Activated T-helper 2 cell treated with anti-CD3 and anti-CD28 coated beads, Interferon-gamma antibody, Interleukin-2, Interleukin-4, amounts not matched to agents 10 μg/mL and 5 μg/mL and 100 μg/mL, durations not matched to agents 14 hours and 24 hours and 36 hours (primary cell): ENCODE results near the gene PATZ1. TPM values are rescaled to one million over a fixed set of nuclear protein-coding genes. Genes with fewer than 3 reads are reported as not detected.
A peak's percentile ranks its signal among the peaks of the same experiment; 100 is the strongest.
"Not testable (repeated sequence)": the region's sequence is repeated elsewhere in the genome, so short reads cannot be mapped to it uniquely, and the experiment has no call there.

ENCODE experiments used
- DNase-seq: peaks from one replicate; pipeline ENCODE4 v3.0.0; 2021; ENCODE audit warnings: low spot score
- H3K27ac Mint-ChIP-seq: one replicate; pipeline ENCODE4 v1.8.0; 2021; ENCODE audit warnings: mixed read lengths
- H3K27me3 Mint-ChIP-seq: one replicate; pipeline ENCODE4 v1.8.0; 2021; ENCODE audit warnings: low read depth, mixed read lengths
- H3K36me3 Mint-ChIP-seq: one replicate; pipeline ENCODE4 v1.8.0; 2021; ENCODE audit warnings: low read depth, mixed read lengths
- H3K4me1 Mint-ChIP-seq: one replicate; pipeline ENCODE4 v1.8.0; 2021; ENCODE audit warnings: low read depth, mixed read lengths
- H3K4me3 Mint-ChIP-seq: one replicate; pipeline ENCODE4 v1.8.0; 2021; ENCODE audit warnings: low read depth, mild to moderate bottlenecking, moderate library complexity, mixed read lengths
- H3K9me3 Mint-ChIP-seq: one replicate; pipeline ENCODE4 v1.8.0; 2021; ENCODE audit warnings: mixed read lengths
- intact Hi-C: fragments of 100-400 bp; cut with micrococcal nuclease; formaldehyde crosslinking; loops from one replicate; pipeline ENCODE4 v1.15.1; 2023
- total RNA-seq: library from RNA; stranded (reverse); gene quantifications from 2 replicates; pipeline ENCODE4 v1.2.3, GENCODE V29; 2022

Gene PATZ1
- total RNA-seq, result 30.6 and 31.0 TPM in 2 replicates

- peaks cover 33% of the 10 kb centered on the region for H3K4me1 Mint-ChIP-seq
- intact Hi-C loops, result loop anchor here (1.0 to 5.0 kb wide), 3 partner anchors 53 to 286 kb away; partner anchors contain the start of genes DRG1 and SFI1
- no peaks in the 10 kb centered on the region for H3K9me3 Mint-ChIP-seq
- peak within 1 kb of the TSS; percentile 88 for H3K4me3 Mint-ChIP-seq
- H3K27ac Mint-ChIP-seq, result peak within 1 kb of the TSS; percentile 83
- H3K27me3 Mint-ChIP-seq, result no peaks in the 10 kb centered on the region
- DNase-seq, result peak; percentile 75
- peaks cover 39% of the 10 kb centered on the region for H3K36me3 Mint-ChIP-seq
These were observed at the start of gene PATZ1 for GRCh38 chr22:31346255-31346732. Gene PATZ1 (minus strand): TSS chr22:31346346. CDS start chr22:31345602, 744 bp downstream.

- Mint-ChIP-seq H3K27ac (no peak overlapping the region), H3K9me3 (peaks cover 3% of the 10 kb centered on the region), H3K27me3 (peaks cover 4% of the 10 kb centered on the region), H3K36me3 (no peaks in the 10 kb centered on the region), H3K4me3 (no peak overlapping the region), H3K4me1 (peaks cover 4% of the 10 kb centered on the region)
- no peak for DNase-seq
- intact Hi-C loops, result no loop called here
These were observed 48.2 kb upstream of the PATZ1 start for GRCh38 chr22:31394326-31394725.

- intact Hi-C loops, result no loop called here
- H3K36me3 Mint-ChIP-seq, result no peaks in the 10 kb centered on the region
- DNase-seq, result no peak
- no peak overlapping the region for H3K27ac Mint-ChIP-seq
- H3K9me3 Mint-ChIP-seq, result peaks cover 3% of the 10 kb centered on the region
- peaks cover 3% of the 10 kb centered on the region for H3K4me1 Mint-ChIP-seq
- H3K27me3 Mint-ChIP-seq, result peaks cover 4% of the 10 kb centered on the region
- H3K4me3 Mint-ChIP-seq, result no peak overlapping the region
These were observed 47.7 kb upstream of the PATZ1 start for GRCh38 chr22:31393893-31394292.

- H3K4me3 Mint-ChIP-seq, H3K27ac Mint-ChIP-seq, H3K36me3 Mint-ChIP-seq, H3K4me1 Mint-ChIP-seq, H3K27me3 Mint-ChIP-seq, DNase-seq, H3K9me3 Mint-ChIP-seq, intact Hi-C loops: not testable (repeated sequence)
These were observed 32.5 kb upstream of the PATZ1 start for GRCh38 chr22:31378651-31379050.

- Mint-ChIP-seq H3K4me1 (peaks cover 2% of the 10 kb centered on the region), H3K27me3 (peaks cover 4% of the 10 kb centered on the region), H3K9me3 (no peaks in the 10 kb centered on the region), H3K36me3 (no peaks in the 10 kb centered on the region), H3K4me3 (no peak overlapping the region), H3K27ac (peak overlapping the region; percentile 15)
- intact Hi-C loops, result no loop called here
- DNase-seq, result no peak
These were observed 32.0 kb upstream of the PATZ1 start for GRCh38 chr22:31378123-31378522.

- Mint-ChIP-seq H3K9me3 (no peaks in the 10 kb centered on the region), H3K36me3 (no peaks in the 10 kb centered on the region), H3K27me3 (peaks cover 4% of the 10 kb centered on the region), H3K4me1 (peaks cover 2% of the 10 kb centered on the region), H3K4me3 (no peak overlapping the region), H3K27ac (no peak overlapping the region)
- intact Hi-C loops, result no loop called here
- DNase-seq, result no peak
These were observed 31.5 kb upstream of the PATZ1 start for GRCh38 chr22:31377612-31378011.

GRCh38 chr22:31367426-31367825 is 21.3 kb upstream of the PATZ1 start:
- Mint-ChIP-seq H3K27me3 (no peaks in the 10 kb centered on the region), H3K4me3 (no peak overlapping the region)

GRCh38 chr22:31363885-31364465 is 17.8 kb upstream of the PATZ1 start:
- intact Hi-C loops, result no loop called here
- Mint-ChIP-seq H3K4me3 (no peak overlapping the region), H3K27ac (no peak overlapping the region), H3K9me3 (no peaks in the 10 kb centered on the region), H3K36me3 (no peaks in the 10 kb centered on the region), H3K27me3 (peaks cover 1% of the 10 kb centered on the region), H3K4me1 (peaks cover 3% of the 10 kb centered on the region)
- DNase-seq, result no peak

More at GRCh38 chr22:31367426-31367825, 21.3 kb upstream of the PATZ1 start:
- intact Hi-C loops, result no loop called here
- DNase-seq, result no peak
- Mint-ChIP-seq H3K9me3 (no peaks in the 10 kb centered on the region), H3K27ac (no peak overlapping the region), H3K36me3 (no peaks in the 10 kb centered on the region), H3K4me1 (peaks cover 3% of the 10 kb centered on the region)

- intact Hi-C loops, result no loop called here
- Mint-ChIP-seq H3K27me3 (peaks cover 4% of the 10 kb centered on the region), H3K4me1 (no peaks in the 10 kb centered on the region), H3K4me3 (no peak overlapping the region), H3K9me3 (no peaks in the 10 kb centered on the region), H3K27ac (no peak overlapping the region), H3K36me3 (no peaks in the 10 kb centered on the region)
- no peak for DNase-seq
These were observed 15.6 kb upstream of the PATZ1 start for GRCh38 chr22:31361743-31362142.

- intact Hi-C loops, result no loop called here
- no peaks in the 10 kb centered on the region for H3K9me3 Mint-ChIP-seq
- no peaks in the 10 kb centered on the region for H3K36me3 Mint-ChIP-seq
- H3K4me1 Mint-ChIP-seq, result no peaks in the 10 kb centered on the region
- no peak for DNase-seq
- H3K27me3 Mint-ChIP-seq, result peaks cover 4% of the 10 kb centered on the region
- H3K27ac Mint-ChIP-seq, result no peak overlapping the region
- H3K4me3 Mint-ChIP-seq, result no peak overlapping the region
These were observed 13.9 kb upstream of the PATZ1 start for GRCh38 chr22:31360029-31360428.

GRCh38 chr22:31354515-31354914 is 8.4 kb upstream of the PATZ1 start:
- Mint-ChIP-seq H3K27ac (no peak overlapping the region), H3K9me3 (no peaks in the 10 kb centered on the region), H3K4me3 (no peak overlapping the region), H3K27me3 (peaks cover 4% of the 10 kb centered on the region), H3K4me1 (no peaks in the 10 kb centered on the region), H3K36me3 (no peaks in the 10 kb centered on the region)
- no peak for DNase-seq
- intact Hi-C loops, result no loop called here

GRCh38 chr22:31350410-31350863 is 4.3 kb upstream of the PATZ1 start:
- Mint-ChIP-seq H3K4me3 (no peak overlapping the region), H3K4me1 (peaks cover 4% of the 10 kb centered on the region), H3K27ac (no peak overlapping the region)

GRCh38 chr22:31349960-31350359 is 3.8 kb upstream of the PATZ1 start:
- H3K27ac Mint-ChIP-seq, result no peak overlapping the region
- no peak for DNase-seq
- H3K36me3 Mint-ChIP-seq, result peaks cover 3% of the 10 kb centered on the region
- no peak overlapping the region for H3K4me3 Mint-ChIP-seq
- H3K27me3 Mint-ChIP-seq, result peaks cover 2% of the 10 kb centered on the region
- H3K4me1 Mint-ChIP-seq, result peaks cover 4% of the 10 kb centered on the region
- no peaks in the 10 kb centered on the region for H3K9me3 Mint-ChIP-seq
- intact Hi-C loops, result loop anchor here (5.0 kb wide), 1 partner anchor 282 kb away; no protein-coding TSS in a partner anchor

More at GRCh38 chr22:31350410-31350863, 4.3 kb upstream of the PATZ1 start:
- H3K27me3 Mint-ChIP-seq, result peaks cover 2% of the 10 kb centered on the region
- no peaks in the 10 kb centered on the region for H3K9me3 Mint-ChIP-seq
- intact Hi-C loops, result no loop called here
- peaks cover 2% of the 10 kb centered on the region for H3K36me3 Mint-ChIP-seq
- no peak for DNase-seq
